ENCODE measurements around the gene BCAS3.
"Not testable (repeated sequence)": the region's sequence is repeated elsewhere in the genome, so short reads cannot be mapped to it uniquely, and the experiment has no call there.

Gene BCAS3

DNA sequence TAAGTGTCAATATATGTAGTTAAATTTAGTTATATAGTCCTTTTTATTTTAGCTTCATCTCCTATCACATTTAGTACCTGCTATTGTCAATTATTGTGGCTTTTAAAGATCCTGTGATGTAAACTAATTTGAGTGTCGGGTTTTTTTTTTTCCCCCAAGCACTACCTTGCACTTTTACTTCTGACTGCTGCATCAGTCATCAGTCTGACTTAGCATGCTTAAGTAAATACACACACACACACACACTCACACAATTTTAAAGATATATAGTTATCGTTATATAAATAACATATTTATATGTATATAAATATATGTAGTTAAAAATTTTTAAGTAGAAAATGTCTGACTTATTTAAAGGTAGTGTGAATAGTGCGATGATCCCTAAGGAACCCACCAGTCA is 127.2 kb downstream of the BCAS3 start:
- no peak for DNase-seq

DNA sequence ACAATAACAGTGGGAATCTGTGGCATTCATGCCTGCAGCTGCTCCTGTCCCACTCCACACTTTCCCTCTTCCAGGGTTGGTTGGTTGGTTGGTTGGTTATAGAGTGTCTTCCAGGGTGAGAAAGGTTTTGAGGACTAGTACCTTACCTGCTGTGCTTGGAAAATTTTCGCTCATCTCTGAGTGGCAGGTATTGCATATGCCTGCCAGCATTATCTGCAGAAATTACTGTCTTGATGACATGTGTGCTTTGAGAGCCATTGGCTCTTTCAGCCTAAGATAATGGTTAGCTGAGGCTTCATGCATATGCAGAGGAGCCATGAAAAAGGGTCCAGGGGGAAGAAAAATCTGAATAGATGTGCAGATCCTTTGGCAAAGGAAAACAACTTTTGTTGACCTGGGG is 131.8 kb downstream of the BCAS3 start:
- no peak for DNase-seq

DNA sequence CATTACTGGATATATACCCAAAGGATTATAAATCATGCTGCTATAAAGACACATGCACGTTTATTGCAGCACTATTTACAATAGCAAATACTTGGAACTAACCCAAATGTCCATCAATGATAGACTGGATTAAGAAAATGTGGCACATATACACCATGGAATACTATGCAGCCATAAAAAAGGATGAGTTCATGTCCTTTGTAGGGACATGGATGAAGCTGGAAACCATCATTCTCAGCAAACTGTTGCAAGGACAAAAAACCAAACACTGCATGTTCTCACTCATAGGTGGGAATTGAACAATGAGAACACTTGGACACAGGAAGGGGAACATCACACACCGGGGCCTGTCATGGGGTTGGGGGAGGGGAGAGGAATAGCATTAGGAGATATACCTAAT is 137.3 kb downstream of the BCAS3 start:
- not testable (repeated sequence) for DNase-seq

DNA sequence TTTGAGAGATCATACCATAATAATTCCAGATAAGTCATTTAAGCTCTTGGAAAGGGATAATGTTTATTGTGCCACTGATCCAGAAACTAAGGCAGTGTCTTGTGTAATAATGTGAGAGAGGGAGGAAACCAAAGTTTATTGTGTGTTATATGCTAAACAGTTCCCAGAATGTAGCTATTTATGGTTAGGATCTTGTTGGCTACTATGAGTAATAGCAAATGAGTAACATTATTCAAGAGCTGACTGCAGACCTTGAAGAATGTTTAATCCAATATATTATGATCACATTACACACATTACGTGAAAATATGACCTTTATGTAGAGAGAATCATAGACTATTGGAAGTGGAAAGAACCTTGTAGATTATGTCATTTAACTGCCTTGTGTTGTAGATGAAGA is 139.5 kb downstream of the BCAS3 start:
- DNase-seq = no peak

DNA sequence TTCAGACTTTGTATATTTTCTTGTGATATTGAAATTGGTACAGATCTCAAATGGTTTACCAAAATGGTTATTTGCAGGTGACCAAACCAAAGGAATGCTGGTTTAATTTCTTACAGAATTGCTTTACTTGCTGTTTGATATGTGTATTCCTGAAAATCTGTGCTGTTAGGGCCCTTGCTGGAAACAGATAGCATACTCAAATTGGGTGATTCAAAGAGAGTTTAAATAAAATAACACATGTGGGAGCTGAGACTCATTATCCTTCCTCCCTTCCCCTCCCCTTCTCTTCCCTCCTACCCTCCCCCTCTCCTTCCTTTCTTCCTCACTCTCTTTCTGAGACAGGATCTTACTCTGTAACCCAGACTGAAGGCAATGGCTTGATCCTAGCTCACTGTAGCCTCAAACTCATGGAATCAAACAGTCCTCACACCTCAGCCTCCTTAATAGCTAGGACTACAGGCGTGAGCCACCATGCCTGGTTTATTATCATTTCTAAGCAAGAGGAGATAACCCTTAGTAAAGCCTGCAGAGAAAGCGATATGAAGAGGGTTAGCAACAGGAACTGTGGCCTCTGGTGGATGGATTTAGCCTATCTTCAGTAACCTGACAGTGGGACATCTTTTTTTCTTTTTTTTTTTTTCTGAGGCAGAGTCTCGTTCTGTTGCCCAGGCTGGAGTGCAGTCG is 141.9 kb downstream of the BCAS3 start:
- no peak for DNase-seq

DNA sequence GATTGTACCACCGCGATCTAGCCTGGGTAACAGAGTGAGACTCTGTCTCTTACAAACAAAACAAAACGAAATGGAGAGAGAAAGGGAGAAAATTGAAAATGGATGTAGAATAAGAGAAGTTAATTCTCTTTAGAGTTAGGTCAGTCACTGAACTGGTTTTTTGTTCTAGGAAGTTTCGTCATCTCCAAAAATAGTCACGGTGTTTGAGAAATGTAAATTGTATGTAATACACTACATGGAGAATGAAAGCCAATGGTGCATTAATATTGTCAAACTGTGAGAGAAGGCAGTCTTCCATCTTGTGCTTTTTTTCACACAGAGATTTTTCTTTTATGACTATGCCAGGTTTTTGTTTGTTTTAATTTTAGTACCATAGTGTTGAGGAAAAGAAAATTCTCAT is 145.9 kb downstream of the BCAS3 start:
- DNase-seq = no peak

DNA sequence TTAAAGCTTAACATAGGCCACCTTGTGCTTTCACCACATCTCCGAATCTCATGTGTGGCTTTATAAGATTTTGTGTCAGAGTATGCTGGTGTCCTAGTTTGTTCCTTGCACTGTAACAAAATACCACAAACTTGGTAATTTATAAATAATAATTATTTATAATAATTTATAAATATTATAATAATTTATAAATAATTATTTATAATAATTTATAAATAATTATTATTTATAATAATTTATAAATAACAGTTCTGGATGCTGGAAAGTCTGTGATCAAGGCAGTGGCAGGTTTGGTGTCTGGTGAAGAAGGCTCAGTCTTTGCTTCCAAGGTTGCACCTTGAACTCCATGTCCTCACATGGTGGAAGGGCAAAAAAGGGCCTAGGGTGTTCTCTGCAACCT is 147.7 kb downstream of the BCAS3 start:
- DNase-seq = no peak

DNA sequence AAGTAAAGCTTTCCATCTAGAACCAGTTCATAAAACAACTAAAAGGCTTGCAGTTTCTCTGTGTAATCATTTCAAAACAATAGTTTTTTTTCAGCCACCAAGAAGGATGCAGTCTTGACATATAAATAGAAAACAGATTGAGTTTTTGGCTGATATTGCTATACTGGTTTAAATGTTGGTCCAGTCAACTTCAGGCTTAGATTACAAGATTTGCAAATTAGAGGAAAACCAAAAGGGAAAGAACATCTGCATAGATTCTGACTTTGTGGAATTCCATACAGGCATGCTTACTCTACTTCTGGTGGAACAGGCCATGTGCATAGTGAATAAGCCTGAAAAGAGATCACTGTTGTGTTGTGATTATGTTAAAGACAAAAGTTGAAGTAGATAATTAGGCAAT is 150.3 kb downstream of the BCAS3 start:
- no peak for DNase-seq

DNA sequence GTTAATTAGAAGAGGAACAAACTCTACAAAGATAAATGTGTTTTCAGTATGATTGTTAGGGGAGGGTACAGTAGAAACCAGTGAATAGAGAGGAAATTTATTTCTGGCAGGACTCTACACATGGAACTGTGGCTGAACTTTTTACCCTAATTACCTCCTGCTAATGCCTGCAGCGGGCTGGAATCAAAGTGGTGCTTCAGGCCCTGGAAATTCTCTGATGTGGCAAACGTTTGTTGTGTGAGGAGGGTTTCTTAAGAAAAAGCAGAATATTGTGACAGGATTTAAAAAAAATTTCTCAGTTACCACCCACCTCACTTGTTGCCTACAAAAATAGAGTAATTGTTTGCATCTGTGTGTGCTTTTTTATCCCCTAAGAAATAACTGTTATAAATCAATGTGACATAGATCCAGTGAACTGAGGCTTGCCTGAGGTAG is 154.5 kb downstream of the BCAS3 start:
- DNase-seq = no peak

DNA sequence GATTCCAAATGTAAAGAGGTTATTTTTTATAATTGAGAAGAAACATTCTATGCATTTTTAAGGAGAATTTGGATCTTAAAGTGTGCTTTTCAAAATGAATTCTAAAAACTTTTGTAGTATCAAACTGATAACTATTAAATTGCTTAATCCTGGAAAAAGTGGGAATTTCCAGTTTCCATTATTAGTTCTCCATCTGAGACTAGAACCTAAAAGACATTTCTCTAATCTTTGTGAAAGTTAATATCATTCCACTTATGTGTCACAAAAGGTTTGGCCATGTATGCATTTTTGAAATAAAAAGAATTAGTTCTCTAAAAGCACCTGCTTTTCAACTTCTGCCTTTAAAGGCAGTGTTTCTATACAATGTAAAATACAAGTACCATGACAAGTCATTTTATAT is 155.0 kb downstream of the BCAS3 start:
- no peak for DNase-seq

DNA sequence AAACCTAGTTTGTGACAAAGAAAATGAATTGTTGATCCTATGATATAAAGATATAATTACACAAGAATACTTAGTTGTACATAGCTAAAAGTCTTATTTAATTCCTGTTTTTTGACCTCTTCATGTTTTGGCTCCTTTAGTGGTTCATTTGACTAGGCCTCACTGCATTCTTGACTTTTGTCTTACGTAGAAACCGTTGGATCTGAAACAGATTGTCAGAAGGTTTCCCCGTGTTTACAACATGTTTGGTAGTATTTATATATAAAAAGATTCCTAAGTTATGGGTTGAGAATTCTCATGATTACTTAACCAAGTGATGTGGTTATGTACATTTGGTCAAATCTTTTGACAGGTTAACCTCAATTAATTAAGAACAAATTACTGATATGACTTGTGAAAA is 162.8 kb downstream of the BCAS3 start:
- no peak for DNase-seq

DNA sequence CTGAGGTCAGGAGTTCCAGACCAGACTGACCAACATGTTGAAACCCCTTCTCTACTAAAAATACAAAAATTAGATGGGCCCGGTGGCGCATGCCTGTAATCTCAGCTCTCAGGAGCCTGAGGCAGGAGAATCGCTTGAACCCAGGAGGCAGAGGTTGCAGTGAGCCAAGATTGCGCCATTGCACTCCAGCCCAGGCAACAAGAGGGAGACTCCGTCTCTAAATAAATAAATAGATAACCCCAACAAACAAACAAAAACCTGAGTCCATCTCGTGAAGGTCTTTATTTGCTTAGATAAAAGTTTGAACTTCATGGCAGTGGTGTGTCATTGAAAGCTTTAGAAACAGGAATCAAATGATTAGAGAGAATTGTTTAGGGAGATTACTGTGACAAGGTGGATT is 167.4 kb downstream of the BCAS3 start:
- DNase-seq = no peak

DNA sequence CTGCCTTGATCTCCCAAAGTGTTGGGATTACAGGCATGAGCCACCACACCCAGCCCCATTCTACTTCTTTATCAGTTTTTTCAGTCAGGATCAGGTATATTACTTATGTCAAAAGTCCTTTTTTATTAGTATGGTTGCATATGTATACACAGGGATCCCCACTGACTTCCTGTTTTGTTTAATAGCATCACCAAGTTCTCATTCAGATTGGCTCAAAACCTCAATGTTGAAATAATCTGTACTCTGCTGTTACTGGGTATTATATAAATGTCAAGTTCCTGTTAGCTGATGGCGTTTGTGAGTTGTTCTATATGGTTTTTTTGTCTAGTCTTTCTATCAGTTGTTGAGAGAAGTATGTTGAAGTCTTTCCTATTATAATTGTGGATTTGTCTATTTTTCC is 168.5 kb downstream of the BCAS3 start:
- DNase-seq = no peak

DNA sequence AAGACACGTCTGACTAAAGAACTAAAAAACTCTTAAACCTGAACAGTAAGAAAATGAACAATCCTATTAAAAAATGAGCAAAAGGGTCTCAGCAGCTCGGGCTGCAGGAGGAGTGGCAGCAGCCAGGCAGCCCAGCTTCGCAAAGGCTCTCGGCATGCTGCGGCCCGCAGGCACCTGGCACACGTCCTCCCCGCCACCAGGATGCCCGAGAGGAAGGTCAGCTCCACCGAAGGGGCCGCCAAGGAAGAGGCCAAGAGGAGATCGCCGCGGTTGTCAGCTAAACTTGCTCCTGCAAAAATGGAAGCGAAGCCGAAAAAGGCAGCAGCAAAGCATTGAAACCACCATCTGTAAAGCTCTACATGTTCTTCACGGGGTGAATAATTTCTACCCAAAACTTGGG is 173.5 kb downstream of the BCAS3 start:
- no peak for DNase-seq

DNA sequence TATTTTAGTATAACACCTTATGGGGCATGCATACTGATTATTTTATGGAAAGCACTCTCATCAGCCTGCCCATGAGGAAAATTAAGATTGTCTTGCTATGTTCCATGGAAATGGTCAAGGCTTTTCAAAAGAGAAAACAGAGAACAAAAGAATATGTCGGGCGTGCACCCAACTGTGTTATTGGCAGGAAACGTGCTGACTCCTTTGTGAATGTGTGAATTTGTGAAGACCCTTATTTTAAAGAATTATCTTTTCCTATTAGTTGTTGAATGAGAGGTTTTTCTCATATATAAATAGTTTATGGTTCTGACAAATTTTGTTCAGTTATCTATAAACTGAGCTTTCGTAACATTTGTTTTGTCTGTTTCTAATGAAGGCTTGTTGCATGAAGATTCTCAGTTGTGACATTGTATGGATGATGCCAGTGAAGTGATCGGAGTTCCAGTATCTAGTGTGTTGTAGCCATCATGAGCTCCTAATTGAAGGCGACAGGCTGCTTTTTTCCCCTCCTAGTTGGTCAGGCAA is 180.0 kb downstream of the BCAS3 start:
- no peak for DNase-seq

DNA sequence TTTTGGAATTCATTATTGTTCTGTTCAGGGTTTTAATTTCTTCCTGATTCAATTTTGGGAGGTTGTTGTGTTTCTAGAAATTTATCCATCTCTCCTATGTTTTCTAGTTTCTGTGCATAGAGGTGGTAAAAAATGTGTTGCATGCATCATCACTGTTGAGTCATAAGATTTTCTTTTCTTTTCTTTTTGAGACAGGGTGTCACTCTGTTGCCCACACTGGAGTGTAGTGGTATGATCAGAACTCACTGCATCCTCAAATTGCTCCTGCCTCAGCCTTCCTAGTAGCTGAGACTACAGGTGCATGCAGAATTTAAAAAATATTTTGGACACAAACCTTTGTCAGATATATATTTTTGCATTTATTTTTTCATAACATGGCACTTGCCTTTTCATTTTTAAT is 184.8 kb downstream of the BCAS3 start:
- DNase-seq = no peak

DNA sequence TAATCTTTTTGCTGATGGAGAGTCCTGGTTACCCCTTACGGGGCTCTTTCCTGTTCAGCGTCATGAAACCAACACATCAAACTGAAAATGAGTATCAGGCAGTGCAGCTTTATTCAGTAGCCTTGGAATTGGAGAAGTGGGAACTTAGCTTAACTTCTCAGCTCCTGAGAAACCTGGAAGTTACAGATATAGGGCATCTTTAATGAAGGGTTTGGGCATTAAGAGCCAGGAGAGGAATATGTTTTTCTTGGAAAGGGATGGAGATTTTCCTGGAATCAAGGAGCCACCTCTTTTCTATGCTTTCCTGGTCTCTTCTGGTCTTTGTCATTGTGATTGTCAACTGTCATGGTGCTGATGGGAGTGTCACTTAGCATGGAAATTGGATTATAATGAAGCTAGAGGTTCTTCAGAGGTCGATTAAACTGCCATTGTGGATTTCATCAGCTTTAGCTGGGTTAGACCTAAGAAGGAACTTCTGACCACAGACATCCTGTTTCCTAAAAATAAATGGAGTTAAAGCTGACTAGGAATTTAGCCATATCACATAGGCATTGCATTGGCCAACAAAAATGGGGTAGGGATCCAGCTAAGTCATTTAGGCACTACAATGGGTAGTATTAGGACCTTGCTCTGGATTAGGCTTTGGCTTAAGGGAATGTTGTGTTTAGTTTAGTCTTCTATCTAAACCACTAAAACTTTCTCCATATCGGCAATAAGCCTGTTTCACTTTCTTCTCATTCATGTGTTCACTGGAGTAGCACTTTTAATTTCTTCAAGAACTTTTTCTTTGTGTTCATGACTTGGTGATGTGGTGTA is 186.4 kb downstream of the BCAS3 start:
- no peak for DNase-seq

DNA sequence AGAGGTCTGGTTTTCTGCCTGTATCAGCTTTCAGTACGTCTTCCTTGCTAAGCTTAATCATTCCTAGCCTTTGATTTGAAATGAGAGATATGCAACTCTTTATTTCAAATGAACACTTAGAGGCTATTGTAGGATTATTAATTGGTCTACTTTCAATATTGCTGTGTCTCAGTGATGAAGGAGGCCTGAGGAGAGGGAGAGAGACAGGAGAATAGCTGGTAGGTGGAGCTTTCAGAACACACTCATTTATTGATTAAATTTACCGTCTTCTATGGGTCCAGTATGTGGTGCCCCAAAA is 187.0 kb downstream of the BCAS3 start:
- DNase-seq = no peak

DNA sequence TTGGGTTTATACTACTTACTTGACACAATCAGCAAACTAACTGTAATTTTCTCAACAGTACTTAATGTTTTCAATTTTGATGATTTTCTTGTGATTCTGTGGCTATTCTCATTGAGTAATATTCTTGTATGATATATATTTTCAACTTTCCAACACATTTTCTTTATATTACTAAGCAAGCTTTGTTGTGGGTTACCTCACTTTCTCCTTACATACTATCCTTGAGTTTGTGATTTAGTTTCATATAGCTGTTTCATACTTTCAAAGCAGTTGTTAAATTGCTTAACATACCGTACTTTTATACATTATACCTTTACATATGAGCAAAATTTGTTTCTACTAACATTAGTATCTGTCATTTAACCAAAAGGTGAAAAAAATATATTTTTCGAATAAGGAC is 197.1 kb downstream of the BCAS3 start:
- DNase-seq = no peak

DNA sequence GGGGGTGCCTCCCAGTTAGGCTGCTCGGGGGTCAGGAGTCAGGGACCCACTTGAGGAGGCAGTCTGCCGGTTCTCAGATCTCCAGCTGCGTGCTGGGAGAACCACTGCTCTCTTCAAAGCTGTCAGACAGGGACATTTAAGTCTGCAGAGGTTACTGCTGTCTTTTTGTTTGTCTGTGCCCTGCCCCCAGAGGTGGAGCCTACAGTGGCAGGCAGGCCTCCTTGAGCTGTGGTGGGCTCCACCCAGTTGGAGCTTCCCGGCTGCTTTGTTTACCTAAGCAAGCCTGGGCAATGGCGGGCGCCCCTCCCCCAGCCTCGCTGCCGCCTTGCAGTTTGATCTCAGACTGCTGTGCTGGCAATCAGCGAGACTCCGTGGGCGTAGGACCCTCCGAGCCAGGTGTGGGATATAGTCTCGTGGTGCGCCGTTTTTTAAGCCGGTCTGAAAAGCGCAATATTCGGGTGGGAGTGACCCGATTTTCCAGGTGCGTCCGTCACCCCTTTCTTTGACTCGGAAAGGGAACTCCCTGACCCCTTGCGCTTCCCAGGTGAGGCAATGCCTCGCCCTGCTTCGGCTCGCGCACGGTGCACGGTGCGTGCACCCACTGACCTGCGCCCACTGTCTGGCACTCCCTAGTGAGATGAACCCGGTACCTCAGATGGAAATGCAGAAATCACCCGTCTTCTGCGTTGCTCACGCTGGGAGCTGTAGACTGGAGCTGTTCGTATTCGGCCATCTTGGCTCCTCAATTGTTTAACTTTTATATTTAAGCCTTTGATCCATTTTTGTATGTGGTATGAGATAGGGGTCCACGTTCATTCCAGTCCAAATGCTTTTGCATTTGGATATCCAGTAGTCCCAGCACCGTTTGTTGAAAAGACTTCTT is 209.3 kb downstream of the BCAS3 start:
- DNase-seq = not testable (repeated sequence)

DNA sequence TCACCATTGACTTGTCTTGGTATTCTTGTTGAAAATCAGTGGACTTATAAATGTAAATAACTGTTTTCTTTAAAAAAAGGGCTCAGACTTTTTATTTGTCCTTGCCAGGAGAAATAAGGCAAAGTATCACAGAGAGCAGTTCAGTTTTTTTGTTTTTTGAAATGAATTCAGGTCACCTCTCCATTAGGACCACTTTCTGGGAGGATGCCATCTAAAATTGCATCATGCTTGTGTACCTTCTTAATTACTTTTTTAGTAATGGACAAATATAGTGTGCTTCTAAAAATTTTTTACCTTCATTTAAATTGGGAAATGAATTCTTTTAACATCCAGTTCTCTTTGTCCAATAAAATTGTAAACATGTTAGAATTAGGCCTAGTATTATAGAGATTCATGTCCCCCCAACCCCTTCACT is 210.0 kb downstream of the BCAS3 start:
- no peak for DNase-seq

DNA sequence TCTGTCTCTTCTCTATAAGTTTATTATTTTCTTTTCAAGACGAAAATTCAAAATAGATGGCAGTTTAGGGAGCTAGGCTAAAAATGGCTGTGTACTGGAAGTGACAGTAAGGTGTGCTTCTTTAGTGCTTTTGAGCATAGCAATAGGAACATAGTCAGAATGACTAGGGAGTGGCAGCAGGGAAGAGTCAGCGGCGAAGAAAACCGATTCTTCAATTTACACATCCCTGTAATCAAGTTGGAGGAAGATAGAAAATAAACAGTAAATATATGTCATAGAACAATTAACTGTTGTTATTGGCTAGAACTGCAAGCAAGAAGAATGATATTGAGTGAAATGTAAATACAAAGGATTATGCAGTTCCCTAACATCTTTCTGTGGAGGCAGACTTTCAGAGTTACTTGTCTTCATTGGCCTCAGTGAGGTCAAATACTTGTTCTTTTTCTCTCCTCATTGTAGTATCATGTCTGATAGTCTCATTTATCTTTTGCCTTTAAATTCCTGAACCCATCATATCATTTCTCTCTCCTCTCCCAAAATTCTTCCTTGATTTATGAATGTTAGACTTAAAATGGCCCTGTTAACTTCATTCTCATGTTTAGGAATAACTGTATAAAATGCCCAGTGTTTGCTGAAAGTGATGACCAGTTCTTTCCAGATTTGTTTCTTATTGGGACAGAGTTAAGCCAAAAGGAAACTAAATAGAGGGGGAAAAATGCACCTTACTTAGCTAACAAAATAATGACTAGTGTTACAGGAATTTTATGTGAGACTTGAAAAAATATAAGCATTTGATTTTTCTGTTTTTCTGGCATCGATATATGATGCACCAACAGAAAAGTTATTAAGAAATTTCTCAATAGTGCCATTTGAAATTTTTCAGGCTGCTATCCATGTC is 211.4 kb downstream of the BCAS3 start:
- DNase-seq = no peak

DNA sequence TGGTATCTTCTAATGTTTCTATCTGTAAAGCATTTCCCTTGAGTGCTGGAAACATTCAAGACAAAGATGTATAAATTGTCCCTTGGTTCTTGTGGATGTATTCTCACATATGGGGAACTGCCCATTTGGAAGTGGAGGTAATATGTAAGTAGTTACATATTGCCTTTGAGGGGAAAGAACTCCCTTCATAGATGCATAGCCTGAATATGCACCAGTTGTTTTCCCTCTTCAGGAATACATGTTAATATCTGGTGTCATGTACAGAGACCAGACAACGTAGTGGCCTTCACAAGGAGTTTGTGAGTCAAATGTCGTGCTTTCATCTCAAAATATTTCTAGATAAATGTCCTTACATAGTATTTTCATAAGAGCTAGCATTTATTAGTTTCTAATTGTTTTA is 213.5 kb downstream of the BCAS3 start:
- DNase-seq = no peak

All from activated CD4-positive, alpha-beta T cell treated with anti-CD3 and anti-CD28 coated beads for 1 hour (primary cell).